COLO668 (cell line): Measurements from ENCODE around the gene CPNE6.
"Not testable (repeated sequence)": the region's sequence is repeated elsewhere in the genome, so short reads cannot be mapped to it uniquely, and the experiment has no call there.

ENCODE experiments used
- DNase-seq: peaks from one replicate; lab custom pipeline; 2025; ENCODE audit not compliant: unreplicated experiment; lab: John Stamatoyannopoulos, UW

Gene CPNE6

GRCh38 chr14:24102357-24103048, 31.1 kb downstream of the CPNE6 start:
- no peak for DNase-seq

DNA sequence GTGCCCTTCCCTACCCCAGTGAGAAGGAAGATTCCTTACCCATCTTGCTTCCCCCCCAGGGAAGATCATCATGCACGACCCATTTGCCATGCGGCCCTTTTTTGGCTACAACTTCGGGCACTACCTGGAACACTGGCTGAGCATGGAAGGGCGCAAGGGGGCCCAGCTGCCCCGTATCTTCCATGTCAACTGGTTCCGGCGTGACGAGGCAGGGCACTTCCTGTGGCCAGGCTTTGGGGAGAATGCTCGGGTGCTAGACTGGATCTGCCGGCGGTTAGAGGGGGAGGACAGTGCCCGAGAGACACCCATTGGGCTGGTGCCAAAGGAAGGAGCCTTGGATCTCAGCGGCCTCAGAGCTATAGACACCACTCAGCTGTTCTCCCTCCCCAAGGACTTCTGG, 32.1 kb downstream of the CPNE6 start:
- DNase-seq: no peak

DNA sequence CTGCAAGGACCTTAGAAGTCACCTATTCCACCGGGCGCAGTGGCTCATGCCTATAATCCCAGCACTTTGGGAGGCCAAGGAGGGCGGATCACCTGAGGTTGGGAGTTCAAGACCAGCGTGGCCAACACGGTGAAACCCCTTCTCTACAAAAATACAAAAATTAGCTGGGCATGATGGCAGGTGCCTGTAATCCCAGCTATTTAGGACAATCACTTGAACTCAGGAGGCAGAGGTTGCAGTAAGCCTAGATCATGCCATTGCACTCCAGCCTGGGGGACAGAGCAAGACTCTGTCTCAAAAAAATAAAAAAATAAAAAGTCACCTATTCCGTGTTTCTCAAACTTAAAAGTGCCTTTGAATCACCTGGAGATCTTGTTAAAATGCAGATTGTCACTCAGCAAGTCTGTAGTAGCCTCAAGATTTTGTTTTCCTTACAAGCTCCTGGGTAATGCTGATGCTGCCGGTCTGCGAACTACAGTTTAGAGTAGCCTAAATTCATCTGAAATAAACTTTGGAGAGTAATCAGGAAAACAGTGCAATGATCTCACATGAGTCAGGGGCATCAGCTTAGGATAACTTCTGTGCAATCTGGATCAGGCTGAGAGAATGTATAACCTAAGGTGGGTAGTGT, 34.4 kb downstream of the CPNE6 start:
- DNase-seq: not testable (repeated sequence)

- DNase-seq: no peak
Observed at GRCh38 chr14:24106672-24107271, 35.4 kb downstream of the CPNE6 start.

DNA sequence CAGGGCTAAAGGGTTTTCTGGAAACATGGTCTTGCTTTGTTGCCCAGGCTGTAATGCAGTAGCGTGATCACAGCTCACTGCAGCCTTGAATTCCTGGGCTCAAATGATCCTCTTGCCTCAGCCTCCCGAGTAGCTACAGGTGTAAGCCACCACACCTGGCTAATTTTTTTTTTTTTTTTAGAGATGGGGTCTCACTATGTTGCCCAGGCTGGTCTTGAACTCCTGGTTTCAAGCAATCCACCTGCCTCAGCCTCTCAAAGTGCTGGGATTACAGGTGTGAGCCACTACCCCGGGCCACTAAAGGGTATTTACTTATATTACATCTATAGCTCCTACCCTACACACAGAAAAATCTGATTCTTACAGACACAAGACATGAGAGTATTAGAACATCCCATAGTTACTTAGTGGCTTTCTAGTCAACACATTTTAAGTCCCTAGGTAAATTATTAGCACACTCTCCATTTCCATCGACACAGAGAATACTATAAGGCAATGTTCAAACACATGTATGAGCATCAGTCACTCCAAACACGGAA, 37.0 kb downstream of the CPNE6 start:
- DNase-seq: no peak

GRCh38 chr14:24110060-24110459, 38.7 kb downstream of the CPNE6 start:
- DNase-seq: no peak

GRCh38 chr14:24110523-24110922, 39.2 kb downstream of the CPNE6 start:
- no peak for DNase-seq

DNA sequence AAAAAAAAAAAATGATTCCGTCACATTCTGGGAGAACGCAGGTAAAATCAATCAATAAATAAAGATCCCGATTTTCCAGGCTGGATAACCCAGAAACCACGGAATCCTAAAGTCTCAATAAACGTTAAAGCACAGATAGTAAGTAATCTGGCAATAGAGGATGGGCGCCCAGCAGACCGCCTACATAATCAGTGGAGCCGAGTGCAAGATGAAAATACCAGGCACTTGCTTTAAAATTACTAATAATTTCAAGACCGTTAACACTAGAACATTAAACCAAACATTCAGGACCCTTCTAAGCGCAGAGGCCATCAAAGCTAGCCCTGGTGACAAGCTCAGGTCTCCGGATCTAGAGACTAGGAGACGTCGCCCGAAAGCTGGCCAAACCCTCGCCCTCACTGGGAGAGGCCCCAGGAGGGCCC, 42.0 kb downstream of the CPNE6 start:
- no peak for DNase-seq

GRCh38 chr14:24113801-24114531, 42.6 kb downstream of the CPNE6 start:
- peak; percentile 92 for DNase-seq

- DNase-seq: peak; percentile 99
Observed at GRCh38 chr14:24114532-24115421, 43.4 kb downstream of the CPNE6 start, which contains the start of the genes DCAF11 and NRL. DCAF11 (plus strand) TSS chr14:24114777; CDS start chr14:24115595, 818 bp downstream. NRL (minus strand) TSS chr14:24114949; CDS start chr14:24082848, 32,101 bp downstream.

- peak; percentile 16 for DNase-seq
Observed at GRCh38 chr14:24115422-24116127, 44.2 kb downstream of the CPNE6 start.

- DNase-seq: no peak
Observed at GRCh38 chr14:24116128-24116814, 44.9 kb downstream of the CPNE6 start.

DNA sequence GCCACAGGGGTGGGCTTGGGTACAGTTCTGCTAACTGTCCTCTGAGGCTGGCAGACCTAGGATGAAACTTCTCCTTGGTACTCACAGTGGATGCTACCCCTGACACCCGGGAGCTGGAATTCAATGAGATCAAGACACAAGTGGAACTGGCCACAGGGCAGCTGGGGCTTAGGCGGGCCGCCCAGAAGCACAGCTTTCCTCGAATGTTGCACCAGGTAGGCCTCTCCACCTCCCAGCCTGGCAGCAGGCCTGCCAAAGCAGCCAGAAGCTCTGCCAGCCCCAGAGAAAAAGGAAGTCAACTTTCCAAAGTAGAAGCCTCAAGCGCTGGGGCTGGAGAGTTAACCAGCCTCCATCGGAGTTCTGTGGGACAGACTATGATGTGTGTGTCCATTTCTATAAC, 45.8 kb downstream of the CPNE6 start:
- no peak for DNase-seq

- DNase-seq: no peak
Observed at GRCh38 chr14:24119691-24120090, 48.3 kb downstream of the CPNE6 start.

DNA sequence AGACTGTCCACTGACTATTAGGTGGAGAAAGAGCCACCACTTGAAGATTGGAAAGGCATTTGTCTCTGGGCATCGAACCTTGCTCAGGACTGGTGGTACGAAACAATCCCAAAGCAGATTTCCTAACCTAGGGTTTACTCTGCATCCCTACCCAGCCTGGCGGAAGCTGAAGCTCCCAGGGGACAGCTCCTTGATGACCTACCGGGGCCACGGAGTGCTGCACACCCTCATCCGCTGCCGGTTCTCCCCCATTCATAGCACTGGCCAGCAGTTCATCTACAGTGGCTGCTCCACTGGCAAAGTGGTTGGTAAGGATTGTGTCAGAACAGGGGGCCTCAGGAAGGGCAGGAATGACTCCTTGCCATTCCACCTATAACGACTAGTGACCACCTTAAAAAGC, 49.8 kb downstream of the CPNE6 start:
- DNase-seq: no peak

DNA sequence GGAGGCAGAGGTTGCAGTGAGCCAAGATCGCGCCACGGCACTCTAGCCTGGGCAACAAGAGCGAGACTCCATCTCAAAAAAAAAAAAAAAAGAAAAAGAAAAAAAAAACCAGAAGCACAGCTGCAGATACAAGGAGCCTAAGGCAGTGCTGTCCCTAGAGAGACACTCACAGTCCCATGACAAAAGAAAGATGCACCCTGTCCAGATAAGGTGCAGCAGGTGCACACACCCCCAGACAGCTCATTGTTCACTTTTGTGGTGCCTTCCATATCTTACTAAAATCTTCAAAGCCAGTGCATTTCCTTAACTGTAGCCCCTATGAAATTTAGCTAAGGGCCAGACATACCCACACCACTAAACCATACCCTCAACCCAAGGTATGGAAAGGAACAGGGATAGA, 51.1 kb downstream of the CPNE6 start:
- DNase-seq: no peak

GRCh38 chr14:24122898-24123297, 51.5 kb downstream of the CPNE6 start:
- no peak for DNase-seq

DNA sequence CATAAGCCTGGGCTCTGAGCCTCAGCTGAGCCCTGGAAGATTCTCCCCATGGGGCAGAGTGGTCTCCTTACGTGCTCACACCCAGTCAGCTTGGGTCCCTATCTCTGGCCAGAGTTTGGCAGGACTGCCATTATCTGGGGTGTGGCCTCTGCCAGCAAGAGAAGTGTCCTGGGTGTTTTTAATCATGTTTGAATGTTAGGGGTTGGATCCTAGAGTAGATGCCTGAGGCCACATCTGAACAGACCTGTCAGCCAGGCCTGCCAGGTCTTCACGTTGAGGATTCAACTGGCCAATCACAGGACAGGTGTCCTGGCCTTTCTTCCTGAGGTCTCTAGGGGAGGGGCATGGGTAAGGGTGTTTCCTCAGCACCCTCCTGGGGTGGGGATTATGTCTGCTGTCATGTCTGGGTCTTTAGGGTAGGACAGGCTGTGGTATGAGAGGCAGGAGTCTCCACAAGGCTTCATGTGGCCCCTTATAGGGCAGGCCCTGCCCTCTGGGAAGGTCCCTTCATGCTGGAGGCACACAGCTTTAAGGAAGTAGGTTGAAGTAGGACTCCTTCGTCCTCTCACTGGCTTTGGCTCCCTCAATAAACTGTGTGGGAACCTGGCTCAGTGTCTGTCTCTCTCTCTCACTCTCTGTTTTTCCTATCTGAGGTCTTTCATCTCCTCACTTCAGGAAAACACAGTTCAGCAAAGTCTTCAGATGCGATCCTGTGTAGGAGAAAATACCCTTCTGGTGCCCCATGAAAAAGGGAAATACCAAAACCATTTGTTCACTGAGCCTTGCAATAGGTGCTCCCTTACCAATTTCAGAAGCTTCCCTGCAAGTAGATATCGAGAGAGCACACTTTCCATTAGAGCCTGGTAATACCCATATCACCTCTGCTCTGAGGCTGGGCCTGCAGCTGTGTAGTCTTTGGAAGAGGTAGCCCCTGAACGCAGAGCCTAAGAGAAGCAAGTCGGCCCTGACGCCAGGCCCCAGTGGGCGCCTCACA, 52.4 kb downstream of the CPNE6 start:
- DNase-seq: no peak
